Omental fat pad (tissue), 4 donors: ENCODE data around the gene RUNX1. TPM values are rescaled to one million over a fixed set of nuclear protein-coding genes. Genes with fewer than 3 reads are reported as not detected.

Experiments used
- ATAC-seq: fragments of 150-250 bp; one replicate; pipeline ENCODE4 v1.9.1; 2016; ENCODE audit warnings: mild to moderate bottlenecking, moderate library complexity; ENCODE audit not compliant: low FRiP score
- DNase-seq: peaks from one replicate; pipeline ENCODE4 v3.0.0-alpha.2; 2019; ENCODE audit warnings: low spot score
- total RNA-seq, 4 donors: library from RNA; depleted of rRNA; stranded (reverse); fragments of >200 nt; gene quantifications; one replicate each; pipeline ENCODE4 v1.1.0, GENCODE V29; 2016
- TF ChIP-seq, protein P1 (sequence below), 3 donors: fragments of 450-650 bp; IDR thresholded peaks; one replicate each; pipeline ENCODE4 v1.5.1; 2016 to 2017; ENCODE audit warnings: antibody characterized with exemption in 3 of 3, mild to moderate bottlenecking in 3 of 3, moderate library complexity in 2 of 3

The RUNX1 gene
- total RNA-seq, 4 donors from 2014 or later: 21.1 to 75.9 (median 30.2) TPM

DNA sequence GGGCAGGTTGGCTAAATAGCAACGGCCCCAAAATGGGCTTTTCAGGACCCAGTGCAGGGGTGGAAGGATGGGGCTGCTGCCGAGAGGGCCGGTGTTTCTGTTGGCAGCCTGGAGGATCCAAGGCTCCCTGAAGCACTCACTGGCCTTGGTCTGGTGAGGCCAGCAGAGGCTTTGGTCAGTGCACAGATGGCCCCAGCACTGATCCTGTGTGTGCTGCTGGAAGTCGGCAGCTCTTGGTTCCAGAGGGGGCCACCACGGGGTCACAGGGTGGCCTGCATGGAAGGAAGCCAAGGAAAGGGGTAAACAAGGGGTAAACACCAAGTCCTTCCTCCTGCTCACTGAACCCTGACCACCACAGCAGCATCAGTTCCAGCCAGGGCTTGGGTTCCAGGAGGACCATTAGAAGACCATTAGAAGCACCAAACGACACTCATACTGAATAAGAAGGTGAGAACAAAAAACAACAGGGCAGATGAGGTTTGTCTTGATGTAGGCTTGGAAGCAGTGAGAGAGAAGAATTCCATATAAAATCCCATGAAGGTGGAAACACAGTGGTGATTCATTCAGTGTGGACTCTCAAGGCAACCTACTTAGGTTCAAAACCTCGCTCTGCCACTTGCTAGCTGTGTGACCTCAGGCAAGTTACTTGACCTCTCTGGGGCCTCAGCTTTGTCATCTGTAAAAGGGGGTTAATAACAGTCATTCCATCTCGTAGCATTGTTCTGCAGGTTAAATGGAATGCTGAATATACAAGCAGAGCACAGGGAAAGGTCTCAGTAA lies 184.5 kb downstream of the RUNX1 start:
- DNase-seq (no peak), ATAC-seq (no peak)
- TF ChIP-seq, protein P1, sequence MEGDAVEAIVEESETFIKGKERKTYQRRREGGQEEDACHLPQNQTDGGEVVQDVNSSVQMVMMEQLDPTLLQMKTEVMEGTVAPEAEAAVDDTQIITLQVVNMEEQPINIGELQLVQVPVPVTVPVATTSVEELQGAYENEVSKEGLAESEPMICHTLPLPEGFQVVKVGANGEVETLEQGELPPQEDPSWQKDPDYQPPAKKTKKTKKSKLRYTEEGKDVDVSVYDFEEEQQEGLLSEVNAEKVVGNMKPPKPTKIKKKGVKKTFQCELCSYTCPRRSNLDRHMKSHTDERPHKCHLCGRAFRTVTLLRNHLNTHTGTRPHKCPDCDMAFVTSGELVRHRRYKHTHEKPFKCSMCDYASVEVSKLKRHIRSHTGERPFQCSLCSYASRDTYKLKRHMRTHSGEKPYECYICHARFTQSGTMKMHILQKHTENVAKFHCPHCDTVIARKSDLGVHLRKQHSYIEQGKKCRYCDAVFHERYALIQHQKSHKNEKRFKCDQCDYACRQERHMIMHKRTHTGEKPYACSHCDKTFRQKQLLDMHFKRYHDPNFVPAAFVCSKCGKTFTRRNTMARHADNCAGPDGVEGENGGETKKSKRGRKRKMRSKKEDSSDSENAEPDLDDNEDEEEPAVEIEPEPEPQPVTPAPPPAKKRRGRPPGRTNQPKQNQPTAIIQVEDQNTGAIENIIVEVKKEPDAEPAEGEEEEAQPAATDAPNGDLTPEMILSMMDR (IDR thresholded peaks at IDR 0.05): no peak

DNA sequence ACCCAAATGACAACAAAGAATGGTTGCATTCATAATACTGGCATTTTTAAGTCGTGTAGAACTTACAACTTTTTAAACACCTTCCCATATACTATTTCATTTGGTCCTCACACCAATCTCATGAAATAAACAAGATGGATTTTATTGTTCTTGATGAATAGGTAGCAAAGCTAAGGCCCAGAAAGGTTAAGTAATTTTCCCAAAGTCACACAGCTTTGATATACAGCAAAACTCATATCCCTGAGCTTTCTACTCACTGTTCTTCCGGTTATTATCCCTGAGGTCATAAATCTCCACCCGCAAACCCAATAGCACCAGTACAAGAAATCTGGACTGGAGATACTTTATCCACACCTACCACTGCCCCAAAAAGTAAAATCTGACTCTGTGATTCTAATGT lies 186.2 kb downstream of the RUNX1 start:
- TF ChIP-seq, protein P1 (IDR thresholded peaks at IDR 0.05): no peak
- no peak for DNase-seq
- ATAC-seq: no peak

DNA sequence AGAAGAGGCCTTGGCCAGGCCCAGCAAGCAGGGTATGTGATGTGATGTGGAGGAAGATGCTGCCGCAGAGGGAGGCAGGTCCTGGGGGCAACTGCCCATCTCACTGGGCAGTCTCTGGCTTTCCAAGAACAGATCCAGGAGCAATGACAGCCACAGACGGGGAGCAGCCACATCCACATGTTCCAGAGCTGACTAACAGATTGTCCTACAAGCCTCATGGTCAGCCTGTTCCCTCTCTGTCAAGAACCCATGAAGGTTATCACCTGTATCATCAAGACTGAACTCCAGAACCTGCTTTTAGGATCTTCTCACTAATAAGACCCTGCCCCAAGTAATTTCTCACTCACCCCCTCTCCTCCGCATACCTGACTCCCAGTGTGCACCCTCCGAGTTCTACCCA lies 187.8 kb downstream of the RUNX1 start:
- ATAC-seq: no peak
- DNase-seq: no peak
- TF ChIP-seq, protein P1 (IDR thresholded peaks at IDR 0.05): no peak

DNA sequence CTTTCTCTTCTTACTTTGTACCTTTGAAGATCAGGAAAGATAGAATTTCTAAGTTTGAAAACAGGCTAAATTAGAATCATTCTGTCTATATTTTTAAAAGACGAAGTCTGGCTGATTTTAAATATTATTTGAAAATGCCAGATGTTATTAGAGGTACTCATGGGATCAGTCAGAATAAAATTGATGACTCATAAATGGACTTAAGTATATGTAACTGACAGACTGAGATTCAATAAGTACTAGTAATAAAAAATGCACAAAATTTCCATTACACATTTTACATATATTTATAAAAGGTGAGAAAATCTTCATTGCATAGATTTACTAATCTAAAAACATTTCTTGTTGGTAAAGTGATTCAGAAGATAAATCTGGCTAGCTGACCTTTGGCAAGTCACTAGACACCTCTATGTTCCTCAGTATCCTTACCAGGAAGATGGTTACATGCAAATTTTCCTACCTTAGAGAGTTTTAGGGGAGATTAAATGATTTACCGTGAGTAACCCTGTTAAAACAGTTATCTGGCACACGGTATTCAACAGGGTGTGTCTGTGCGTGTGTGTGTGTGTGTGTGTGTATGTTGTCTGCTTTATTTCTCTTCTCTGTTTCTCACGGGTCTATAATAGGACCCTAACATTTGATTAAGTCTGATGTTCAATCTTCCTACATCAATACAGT lies 189.0 kb downstream of the RUNX1 start:
- DNase-seq: no peak
- no peak for ATAC-seq
- TF ChIP-seq, protein P1 (IDR thresholded peaks at IDR 0.05): no peak

DNA sequence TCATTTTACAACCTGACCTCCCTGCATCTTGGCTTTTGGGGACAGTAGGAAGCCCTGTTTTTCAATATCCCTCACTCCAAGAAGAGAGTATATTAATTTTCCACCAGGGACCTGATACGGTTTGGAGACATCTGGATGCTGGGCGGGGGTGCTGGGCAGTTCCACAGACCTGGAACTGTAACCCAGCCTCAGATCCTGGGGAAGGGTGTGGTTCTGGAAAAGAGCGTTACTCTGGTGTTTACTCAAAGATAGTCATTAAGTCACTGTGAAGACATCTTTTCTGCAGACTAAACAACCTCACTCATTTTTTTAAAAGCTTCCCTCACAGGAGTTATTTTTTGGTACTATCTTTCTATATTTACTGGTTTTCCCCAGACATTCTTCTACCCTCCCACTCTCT lies 190.5 kb downstream of the RUNX1 start:
- ATAC-seq: no peak

DNA sequence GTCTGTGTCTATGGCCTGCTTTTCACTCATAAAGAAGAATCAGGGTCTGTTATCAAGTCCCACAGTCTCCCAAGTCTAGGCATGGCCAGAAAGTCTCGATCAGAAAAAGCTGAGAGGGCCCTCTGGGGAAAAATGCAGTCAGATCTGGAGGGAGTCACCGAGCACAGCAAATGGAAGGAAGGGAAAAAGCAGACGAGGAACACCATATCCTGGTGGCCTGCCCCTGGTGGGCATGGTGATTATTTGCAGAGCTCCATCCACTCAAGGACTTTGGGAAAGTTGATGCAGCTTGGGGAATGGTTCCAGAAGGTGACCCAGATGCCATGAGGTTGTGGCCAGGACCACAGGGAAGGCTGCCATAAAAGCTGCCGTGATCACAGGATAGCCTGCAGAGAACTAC lies 191.2 kb downstream of the RUNX1 start:
- ATAC-seq: no peak
- DNase-seq: no peak

More for the DNA sequence above, 190.5 kb downstream of the RUNX1 start:
- DNase-seq: no peak
- TF ChIP-seq, protein P1 (IDR thresholded peaks at IDR 0.05): no peak

More for the DNA sequence above, 191.2 kb downstream of the RUNX1 start:
- TF ChIP-seq, protein P1 (IDR thresholded peaks at IDR 0.05): no peak
